Ovary (tissue), 9 donors: ENCODE measurements around the gene KDM8. TPM values are rescaled to one million over a fixed set of nuclear protein-coding genes. Genes with fewer than 3 reads are reported as not detected.
A peak's percentile ranks its signal among the peaks of the same experiment; 100 is the strongest.

Experiments used
- DNase-seq, 5 donors: peaks; one replicate each; pipeline ENCODE4 v3.0.0-alpha.2; 2019 to 2020
- H3K27ac ChIP-seq, 2 donors: fragments of 200-600 bp; one replicate each; pipeline versions ENCODE4 v1.5.1 to v1.8.0; 2019 to 2022
- H3K27me3 ChIP-seq: fragments of 200-600 bp; one replicate; pipeline ENCODE4 v1.8.0; 2022
- H3K36me3 ChIP-seq: fragments of 200-600 bp; sonication (generic); one replicate; pipeline ENCODE4 v1.5.1; 2019
- H3K4me1 ChIP-seq: one replicate; pipeline ENCODE4 v1.8.1; 2013; ENCODE audit warnings: mild to moderate bottlenecking, moderate library complexity; ENCODE audit not compliant: insufficient read depth
- H3K4me3 ChIP-seq: fragments of 200-600 bp; sonication (generic); one replicate; pipeline ENCODE4 v1.5.1; 2017
- H3K9me3 ChIP-seq, 2 donors: fragments of 200-600 bp in 1 of 2; sonication (generic) in 1 of 2; one replicate each; pipeline versions ENCODE4 v1.5.1 to v1.8.1; 2013 to 2019; ENCODE audit warnings: mild to moderate bottlenecking in 1 of 2, moderate library complexity in 1 of 2
- EP300 ChIP-seq: sonication (generic); formaldehyde crosslinking; IDR thresholded peaks from one replicate; pipeline ENCODE4 v1.6.1; 2017; ENCODE audit warnings: antibody characterized with exemption
- POLR2A ChIP-seq: fragments of 450-650 bp; IDR thresholded peaks from one replicate; pipeline ENCODE4 v1.6.1; 2017; ENCODE audit warnings: antibody characterized with exemption, mild to moderate bottlenecking, moderate library complexity
- WGBS, 3 donors: extraction: QIAGEN DNeasy Blood & Tissue Kit in 1 of 3; methylation state at CpG; one replicate each; pipeline versions ENCODE4 v1.1.5 to v1.1.7; 2013 to 2017; 5-methylcytosine and 5-hydroxymethylcytosine counted together
- intact Hi-C, 4 donors: fragments of 100-400 bp; cut with DNase I; formaldehyde crosslinking; loops; one replicate each; pipeline versions ENCODE4 v1.11.0 to v1.15.1; 2022 to 2023
- polyA plus RNA-seq, 2 donors: library from polyadenylated mRNA; stranded (reverse); fragments of 200-250 nt in 1 of 2; fragments of 350-450 nt in 1 of 2; fragmentation: Illumina TruSeq in 1 of 2; extraction: RNeasy Lipid Tissue Mini Kit (QIAGEN cat#74804) in 1 of 2; gene quantifications; one replicate each; pipeline ENCODE4 v1.2.3, GENCODE V29; 2013 to 2014
- total RNA-seq, 7 donors: library from RNA; depleted of rRNA in 2 of 7; stranded (reverse); fragments of >200 nt in 2 of 7; fragmentation: NEBNext Ultra II Directional in 3 of 7; extraction: Animal tissue kit (Norgen Biotek cat#: 25700) in 3 of 7; gene quantifications; one replicate each; pipeline versions ENCODE4 v1.1.0 to v1.2.4, GENCODE V29; 2016 to 2023
- TF ChIP-seq, protein P1 (sequence below), 3 donors: fragments of 450-650 bp in 2 of 3; fragments of 200-600 bp in 1 of 3; IDR thresholded peaks; one replicate each; pipeline versions ENCODE4 v1.5.1 to v1.8.0; 2016 to 2022; ENCODE audit warnings: antibody characterized with exemption in 3 of 3, mild to moderate bottlenecking in 1 of 3
- donor health status: DM: no; HTN: no; CAD: no; lungs with moderate emphysema.
- donor health status: DM: no; HTN: no; CAD: no.
- donor health status: Bipolar disorder and iron deficiency.
- donor health status: DM: yes; HTN: yes; CAD: no.
- donor health status: DM: no; HTN: no; CAD: no.
- donor health status: DM: yes; HTN: yes; CAD: no.

The KDM8 gene
- total and polyA plus RNA-seq, 9 donors = 3.7 to 11.0 (median 5.0) TPM

DNA sequence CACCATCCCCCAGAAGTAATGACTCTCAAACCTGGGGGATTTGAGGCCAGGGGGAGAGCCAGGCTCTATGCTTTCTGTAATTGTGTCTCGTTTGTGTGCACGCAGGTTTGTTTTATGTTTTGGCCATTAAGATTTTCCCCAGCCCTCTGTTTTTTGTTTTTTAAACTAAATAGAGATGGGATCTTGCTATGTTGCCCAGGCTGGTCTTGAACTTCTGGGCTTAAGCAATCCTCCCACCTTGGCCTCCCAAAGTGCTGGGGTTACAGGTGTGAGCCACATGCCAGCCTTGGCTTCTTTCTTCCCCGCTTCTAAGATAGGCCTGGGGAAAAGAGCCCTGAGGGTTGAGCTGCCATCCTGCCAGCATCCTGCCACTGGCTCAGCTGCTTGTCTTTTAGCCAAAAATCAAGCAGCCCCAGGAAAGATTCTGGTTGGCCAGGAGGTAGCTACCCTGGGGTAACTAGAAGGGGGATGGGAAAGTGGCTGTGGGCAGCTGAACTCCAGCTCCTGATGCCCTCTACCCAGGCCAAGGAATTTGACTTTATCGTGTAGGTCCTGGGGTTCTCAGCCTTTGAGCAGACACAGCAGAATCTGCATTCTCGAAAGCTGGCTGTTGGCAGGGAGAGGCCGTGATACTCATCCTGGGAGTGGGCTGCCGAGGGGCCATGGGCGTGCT lies 18.4 kb downstream of the KDM8 start:
- Histone ChIP-seq H3K9me3 (no peaks in the 10 kb centered on the region), H3K4me3 (no peak overlapping the region), H3K4me1 (peaks cover 9% of the 10 kb centered on the region), H3K27ac (peak overlapping the region in 1 of 2 donors; percentile 31), H3K36me3 (no peaks in the 10 kb centered on the region), H3K27me3 (no peaks in the 10 kb centered on the region)
- DNase-seq = no peak
- no peak for TF ChIP-seq POLR2A
- TF ChIP-seq, protein P1, sequence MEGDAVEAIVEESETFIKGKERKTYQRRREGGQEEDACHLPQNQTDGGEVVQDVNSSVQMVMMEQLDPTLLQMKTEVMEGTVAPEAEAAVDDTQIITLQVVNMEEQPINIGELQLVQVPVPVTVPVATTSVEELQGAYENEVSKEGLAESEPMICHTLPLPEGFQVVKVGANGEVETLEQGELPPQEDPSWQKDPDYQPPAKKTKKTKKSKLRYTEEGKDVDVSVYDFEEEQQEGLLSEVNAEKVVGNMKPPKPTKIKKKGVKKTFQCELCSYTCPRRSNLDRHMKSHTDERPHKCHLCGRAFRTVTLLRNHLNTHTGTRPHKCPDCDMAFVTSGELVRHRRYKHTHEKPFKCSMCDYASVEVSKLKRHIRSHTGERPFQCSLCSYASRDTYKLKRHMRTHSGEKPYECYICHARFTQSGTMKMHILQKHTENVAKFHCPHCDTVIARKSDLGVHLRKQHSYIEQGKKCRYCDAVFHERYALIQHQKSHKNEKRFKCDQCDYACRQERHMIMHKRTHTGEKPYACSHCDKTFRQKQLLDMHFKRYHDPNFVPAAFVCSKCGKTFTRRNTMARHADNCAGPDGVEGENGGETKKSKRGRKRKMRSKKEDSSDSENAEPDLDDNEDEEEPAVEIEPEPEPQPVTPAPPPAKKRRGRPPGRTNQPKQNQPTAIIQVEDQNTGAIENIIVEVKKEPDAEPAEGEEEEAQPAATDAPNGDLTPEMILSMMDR (IDR thresholded peaks at IDR 0.05) = no peak
- no peak for TF ChIP-seq EP300
- WGBS, 3 donors = 52 to 62% (median 54%) methylated on average over 8 of the region's 8 CpGs
- intact Hi-C loops = no loop called here

GRCh38 chr16:27222249-27223225 lies 19.2 kb downstream of the KDM8 start:
- 21 to 26% (median 23%) methylated on average over 29 to 30 of the region's 30 CpGs for WGBS, 3 donors
- Histone ChIP-seq H3K27me3 (no peaks in the 10 kb centered on the region), H3K27ac (peak overlapping the region in 1 of 2 donors; percentile 31), H3K4me3 (no peak overlapping the region), H3K4me1 (peaks cover 9% of the 10 kb centered on the region), H3K36me3 (no peaks in the 10 kb centered on the region), H3K9me3 (no peaks in the 10 kb centered on the region)
- intact Hi-C loops = no loop called here
- TF ChIP-seq, protein P1 (IDR thresholded peaks at IDR 0.05) = no peak
- TF ChIP-seq EP300 (no peak), POLR2A (no peak)
- DNase-seq = peak in 1 of 5 donors; percentile 30

GRCh38 chr16:27223226-27223610 lies 19.9 kb downstream of the KDM8 start:
- no peak overlapping the region for H3K27ac ChIP-seq
- intact Hi-C loops = no loop called here
- H3K4me1 ChIP-seq = peaks cover 9% of the 10 kb centered on the region
- H3K4me3 ChIP-seq = no peak overlapping the region
- TF ChIP-seq, protein P1 (IDR thresholded peaks at IDR 0.05) = no peak
- TF ChIP-seq EP300 (no peak), POLR2A (no peak)
- H3K9me3 ChIP-seq = no peaks in the 10 kb centered on the region
- H3K36me3 ChIP-seq = no peaks in the 10 kb centered on the region
- H3K27me3 ChIP-seq = no peaks in the 10 kb centered on the region
- WGBS, 3 donors = 59 to 70% (median 69%) methylated on average over 8 of the region's 8 CpGs
- DNase-seq = peak in 1 of 5 donors; percentile 17

GRCh38 chr16:27223701-27224100 lies 20.4 kb downstream of the KDM8 start:
- WGBS, 3 donors = 81 to 88% (median 82%) methylated on average over 6 of the region's 6 CpGs
- no peaks in the 10 kb centered on the region for H3K9me3 ChIP-seq
- peaks cover 9% of the 10 kb centered on the region for H3K4me1 ChIP-seq
- no peak overlapping the region for H3K4me3 ChIP-seq
- DNase-seq = peak in 1 of 5 donors; percentile 6
- TF ChIP-seq, protein P1 (IDR thresholded peaks at IDR 0.05) = no peak
- TF ChIP-seq POLR2A (no peak), EP300 (no peak)
- H3K27me3 ChIP-seq = no peaks in the 10 kb centered on the region
- no peak overlapping the region for H3K27ac ChIP-seq
- no peaks in the 10 kb centered on the region for H3K36me3 ChIP-seq
- intact Hi-C loops = no loop called here
